KMS-11 (cell line): ENCODE data around the gene IFRD2.

ENCODE experiments used
- H2AFZ ChIP-seq: fragments of 200-600 bp; sonication (generic); 2 replicates; pipeline ENCODE4 v1.6.1; 2016; ENCODE audit warnings: antibody characterized with exemption, mixed run types, low read depth
- H3K27ac ChIP-seq: fragments of 200-600 bp; sonication (generic); 2 replicates; pipeline ENCODE4 v1.6.1; 2016; ENCODE audit warnings: mild to moderate bottlenecking, mixed run types
- H3K27me3 ChIP-seq: fragments of 200-600 bp; sonication (generic); 2 replicates; pipeline ENCODE4 v1.6.1; 2017; ENCODE audit warnings: mild to moderate bottlenecking, low read depth, mixed run types, moderate library complexity; ENCODE audit not compliant: insufficient read depth
- H3K36me3 ChIP-seq: fragments of 200-600 bp; sonication (generic); 2 replicates; pipeline ENCODE4 v1.6.1; 2017; ENCODE audit warnings: mild to moderate bottlenecking, mixed run types; ENCODE audit not compliant: insufficient read depth
- H3K4me1 ChIP-seq: fragments of 200-600 bp; sonication (generic); 2 replicates; pipeline ENCODE4 v1.6.1; 2016; ENCODE audit warnings: mild to moderate bottlenecking, low read depth, mixed run types; ENCODE audit not compliant: poor library complexity, severe bottlenecking
- H3K4me2 ChIP-seq: fragments of 200-600 bp; sonication (generic); 2 replicates; pipeline ENCODE4 v1.7.0; 2016; ENCODE audit warnings: mild to moderate bottlenecking, mixed run types
- H3K4me3 ChIP-seq: fragments of 200-600 bp; sonication (generic); IDR thresholded peaks from 2 replicates; pipeline ENCODE4 v1.6.1; 2017; ENCODE audit warnings: low read depth, low read length, mixed read lengths; ENCODE audit not compliant: insufficient read depth
- H3K79me2 ChIP-seq: fragments of 200-600 bp; sonication (generic); 2 replicates; pipeline ENCODE4 v1.6.1; 2016; ENCODE audit warnings: low read depth, mixed run types; ENCODE audit not compliant: insufficient read depth
- H3K9ac ChIP-seq: fragments of 200-600 bp; sonication (generic); 2 replicates; pipeline ENCODE4 v1.6.1; 2016; ENCODE audit warnings: mild to moderate bottlenecking, mixed run types
- H4K20me1 ChIP-seq: fragments of 200-600 bp; sonication (generic); 2 replicates; pipeline ENCODE4 v1.6.1; 2016; ENCODE audit warnings: mild to moderate bottlenecking, mixed run types; ENCODE audit not compliant: insufficient read depth
- TF ChIP-seq, protein P1 (sequence below): fragments of 200-600 bp; sonication (generic); conservative IDR thresholded peaks from 2 replicates; pipeline ENCODE4 v1.6.1; 2017; ENCODE audit warnings: low read depth, mild to moderate bottlenecking, antibody characterized with exemption, low read length, moderate library complexity, mixed read lengths

Gene IFRD2

DNA sequence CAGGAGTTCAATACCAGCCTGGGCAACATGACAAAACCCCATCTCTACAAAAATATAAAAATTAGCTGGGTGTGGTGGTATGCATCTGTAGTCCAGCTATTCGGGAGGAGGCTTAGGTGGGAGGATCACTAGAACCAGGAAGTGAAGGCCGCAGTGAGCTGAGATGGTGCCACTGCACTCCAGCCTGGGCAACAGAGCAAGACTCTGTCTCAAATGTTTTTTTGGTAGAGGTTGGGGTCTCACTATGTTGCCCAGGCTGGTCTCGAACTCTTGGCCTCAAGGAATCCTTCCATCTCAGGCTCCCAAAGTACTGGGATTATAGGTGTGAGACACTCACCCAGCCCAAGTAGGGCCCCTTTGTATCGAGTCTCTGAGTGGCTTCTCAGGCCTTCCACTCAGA, 1.9 kb upstream of the IFRD2 start:
- peaks cover 17% of the 10 kb centered on the region for H3K79me2 ChIP-seq
- no peak overlapping the region for H3K9ac ChIP-seq
- H3K4me3 ChIP-seq, result no peak overlapping the region
- TF ChIP-seq, protein P1, sequence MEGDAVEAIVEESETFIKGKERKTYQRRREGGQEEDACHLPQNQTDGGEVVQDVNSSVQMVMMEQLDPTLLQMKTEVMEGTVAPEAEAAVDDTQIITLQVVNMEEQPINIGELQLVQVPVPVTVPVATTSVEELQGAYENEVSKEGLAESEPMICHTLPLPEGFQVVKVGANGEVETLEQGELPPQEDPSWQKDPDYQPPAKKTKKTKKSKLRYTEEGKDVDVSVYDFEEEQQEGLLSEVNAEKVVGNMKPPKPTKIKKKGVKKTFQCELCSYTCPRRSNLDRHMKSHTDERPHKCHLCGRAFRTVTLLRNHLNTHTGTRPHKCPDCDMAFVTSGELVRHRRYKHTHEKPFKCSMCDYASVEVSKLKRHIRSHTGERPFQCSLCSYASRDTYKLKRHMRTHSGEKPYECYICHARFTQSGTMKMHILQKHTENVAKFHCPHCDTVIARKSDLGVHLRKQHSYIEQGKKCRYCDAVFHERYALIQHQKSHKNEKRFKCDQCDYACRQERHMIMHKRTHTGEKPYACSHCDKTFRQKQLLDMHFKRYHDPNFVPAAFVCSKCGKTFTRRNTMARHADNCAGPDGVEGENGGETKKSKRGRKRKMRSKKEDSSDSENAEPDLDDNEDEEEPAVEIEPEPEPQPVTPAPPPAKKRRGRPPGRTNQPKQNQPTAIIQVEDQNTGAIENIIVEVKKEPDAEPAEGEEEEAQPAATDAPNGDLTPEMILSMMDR, result no peak
- H2AFZ ChIP-seq, result no peak overlapping the region
- no peak overlapping the region for H3K4me2 ChIP-seq
- H3K4me1 ChIP-seq, result peaks cover 14% of the 10 kb centered on the region
- H3K27ac ChIP-seq, result no peak overlapping the region
- no peaks in the 10 kb centered on the region for H3K27me3 ChIP-seq
- H4K20me1 ChIP-seq, result no peaks in the 10 kb centered on the region
- no peaks in the 10 kb centered on the region for H3K36me3 ChIP-seq

DNA sequence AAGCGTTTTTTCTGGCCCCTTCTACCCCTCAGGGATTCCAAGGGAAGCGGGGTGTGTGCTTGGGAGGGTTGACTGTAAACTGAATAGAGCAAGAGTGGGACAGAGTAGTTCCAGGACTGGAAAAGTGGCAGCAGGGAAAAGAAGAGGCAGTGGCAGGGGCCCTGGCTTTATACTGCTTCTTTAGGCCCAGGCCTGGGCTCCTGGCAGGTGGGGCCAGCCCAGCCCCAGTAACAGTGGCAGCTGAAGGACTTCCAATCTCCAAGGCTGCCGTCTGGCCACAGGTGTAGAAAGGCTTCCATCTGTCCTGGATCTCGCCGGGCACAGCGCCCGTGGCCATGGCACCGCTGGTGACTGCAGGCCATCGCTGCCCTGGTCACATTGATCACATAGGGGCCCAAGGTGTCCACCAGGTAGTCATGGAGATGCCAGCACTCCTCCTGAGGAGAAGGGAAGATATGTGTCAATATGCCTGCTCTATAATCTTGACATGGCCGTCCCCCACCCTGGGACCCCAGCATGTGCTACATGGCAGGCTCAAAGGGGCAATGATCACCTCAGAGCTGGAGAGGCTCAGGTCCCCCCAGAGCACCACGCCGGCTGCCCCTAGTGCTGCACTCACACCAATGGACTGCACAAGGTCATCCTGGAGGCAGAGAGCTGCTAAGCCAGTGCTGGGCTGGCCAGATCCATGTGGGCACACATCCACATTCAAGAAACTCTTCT, 1.0 kb upstream of the IFRD2 start:
- no peaks in the 10 kb centered on the region for H3K36me3 ChIP-seq
- H3K27me3 ChIP-seq, result no peaks in the 10 kb centered on the region
- H2AFZ ChIP-seq, result peak overlapping the region; percentile 61; the same call in 1 of the 2 replicates
- TF ChIP-seq, protein P1, result no peak
- peak overlapping the region; percentile 39 for H3K27ac ChIP-seq
- H3K4me3 ChIP-seq, result peak overlapping the region; percentile 26
- peak overlapping the region; percentile 79 for H3K4me2 ChIP-seq
- H4K20me1 ChIP-seq, result no peaks in the 10 kb centered on the region
- peaks cover 17% of the 10 kb centered on the region for H3K79me2 ChIP-seq
- peak overlapping the region; percentile 96 for H3K9ac ChIP-seq
- peaks cover 10% of the 10 kb centered on the region for H3K4me1 ChIP-seq

DNA sequence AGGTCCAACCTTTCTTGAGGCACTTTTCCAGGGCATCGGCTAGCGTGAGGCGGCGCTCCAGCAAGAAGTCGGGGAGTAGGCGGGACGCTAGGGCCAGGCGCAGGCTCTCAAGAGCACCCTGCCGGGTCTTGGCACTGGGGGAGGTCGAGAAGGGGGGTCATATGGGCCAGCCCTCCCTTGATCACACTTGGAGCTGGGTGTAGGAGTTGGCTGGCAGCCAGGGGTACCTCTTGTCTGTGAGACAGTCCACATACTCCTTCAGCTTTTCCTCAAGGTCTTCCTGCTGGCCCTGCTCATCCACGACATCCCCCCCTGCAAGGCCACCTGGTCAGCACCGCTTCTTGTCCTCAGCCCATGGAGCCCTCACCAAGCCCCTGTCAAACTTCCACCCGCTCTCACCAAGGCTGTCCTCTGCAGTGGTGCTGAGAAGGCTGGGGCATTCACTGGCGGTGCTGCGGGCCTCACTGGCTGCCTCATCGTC, 2.0 kb downstream of the IFRD2 start:
- no peak overlapping the region for H3K27ac ChIP-seq
- no peak overlapping the region for H3K9ac ChIP-seq
- TF ChIP-seq, protein P1, result no peak
- H2AFZ ChIP-seq, result no peak overlapping the region
- no peaks in the 10 kb centered on the region for H4K20me1 ChIP-seq
- no peak overlapping the region for H3K4me3 ChIP-seq
- no peaks in the 10 kb centered on the region for H3K27me3 ChIP-seq
- peaks cover 17% of the 10 kb centered on the region for H3K79me2 ChIP-seq
- no peak overlapping the region for H3K4me2 ChIP-seq
- H3K36me3 ChIP-seq, result no peaks in the 10 kb centered on the region
- peaks cover 7% of the 10 kb centered on the region for H3K4me1 ChIP-seq

DNA sequence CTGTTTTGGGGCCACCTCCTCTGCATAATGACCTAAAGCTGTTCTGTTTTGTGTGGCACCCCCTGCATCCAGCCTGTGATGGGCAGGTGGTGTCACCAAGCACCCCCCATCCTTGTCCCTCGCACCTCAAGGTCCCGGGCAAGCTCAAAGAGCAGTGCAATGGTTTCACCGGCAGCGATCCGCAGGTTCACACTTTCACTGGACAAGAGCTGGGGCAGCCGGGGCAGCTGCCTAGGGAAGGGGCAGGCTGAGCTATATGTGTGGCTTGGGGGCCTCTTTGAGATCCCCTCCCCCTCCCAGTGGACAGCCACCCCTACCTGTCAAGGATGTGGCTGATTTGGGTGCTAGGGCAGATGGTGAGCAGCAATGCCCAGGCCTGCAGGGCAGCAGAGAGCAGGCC, 3.1 kb downstream of the IFRD2 start:
- TF ChIP-seq, protein P1, result no peak
- Histone ChIP-seq H3K27ac (no peak overlapping the region), H3K4me2 (no peak overlapping the region), H3K27me3 (no peaks in the 10 kb centered on the region), H3K9ac (no peak overlapping the region), H2AFZ (no peak overlapping the region), H3K36me3 (no peaks in the 10 kb centered on the region), H4K20me1 (no peaks in the 10 kb centered on the region), H3K79me2 (peaks cover 17% of the 10 kb centered on the region), H3K4me3 (no peak overlapping the region), H3K4me1 (peaks cover 7% of the 10 kb centered on the region)
